Neuronal stem cell (in vitro differentiated cells): ENCODE data around the gene PAGE4.

Source experiments
- DNase-seq: peaks from one replicate; pipeline ENCODE4 v3.0.0-alpha.2; 2013; ENCODE audit warnings: low spot score
- H2AFZ ChIP-seq: one replicate; pipeline ENCODE4 v1.6.1; 2013; ENCODE audit warnings: mild to moderate bottlenecking, low read length, inconsistent platforms
- H2AK5ac ChIP-seq: 2 replicates; pipeline ENCODE4 v1.6.1; 2013; ENCODE audit warnings: low read depth, mild to moderate bottlenecking, inconsistent platforms, low read length, moderate library complexity, mixed read lengths
- H2BK120ac ChIP-seq: 2 replicates; pipeline ENCODE4 v1.6.1; 2013; ENCODE audit warnings: low read depth, mild to moderate bottlenecking, inconsistent platforms, low read length, moderate library complexity, mixed read lengths
- H2BK12ac ChIP-seq: one replicate; pipeline ENCODE4 v1.6.1; 2013; ENCODE audit warnings: low read length, inconsistent platforms
- H2BK15ac ChIP-seq: 2 replicates; pipeline ENCODE4 v1.6.1; 2013; ENCODE audit warnings: mild to moderate bottlenecking, low read length, inconsistent platforms, mixed read lengths
- H2BK5ac ChIP-seq: one replicate; pipeline ENCODE4 v1.6.1; 2013; ENCODE audit warnings: inconsistent platforms, mild to moderate bottlenecking, low read length, moderate library complexity
- H3K14ac ChIP-seq: one replicate; pipeline ENCODE4 v1.6.1; 2013; ENCODE audit warnings: low read length, inconsistent platforms
- H3K18ac ChIP-seq: 2 replicates; pipeline ENCODE4 v1.6.1; 2013; ENCODE audit warnings: low read length, inconsistent platforms
- H3K23ac ChIP-seq: 2 replicates; pipeline ENCODE4 v1.6.1; 2013; ENCODE audit warnings: low read depth, mild to moderate bottlenecking, mixed read lengths, low read length, inconsistent platforms; ENCODE audit not compliant: poor library complexity
- H3K27ac ChIP-seq: replicated peaks from 3 replicates; pipeline ENCODE4 v1.5.1; 2013; ENCODE audit warnings: low read length, inconsistent platforms
- H3K27me3 ChIP-seq, 3 experiments: 2 replicates each; pipeline ENCODE4 v1.6.1; 2013; ENCODE audit warnings: low read length in 3 of 3, mild to moderate bottlenecking in 2 of 3, inconsistent platforms in 1 of 3, low read depth in 1 of 3, mixed read lengths in 1 of 3, moderate library complexity in 1 of 3; ENCODE audit not compliant: control insufficient read depth in 3 of 3, insufficient read depth in 3 of 3
- H3K36me3 ChIP-seq, 2 donors: replicated peaks in 1 of 2; 2 replicates each; pipeline ENCODE4 v1.6.1; 2013; ENCODE audit warnings: low read length in 2 of 2; ENCODE audit not compliant: control insufficient read depth in 2 of 2, insufficient read depth in 2 of 2
- H3K4ac ChIP-seq: 2 replicates; pipeline ENCODE4 v1.6.1; 2013; ENCODE audit warnings: inconsistent platforms, mild to moderate bottlenecking, low read length, moderate library complexity
- H3K4me1 ChIP-seq, 2 donors: 1 replicate in 1 of 2; 2 replicates in 1 of 2; pipeline ENCODE4 v1.6.1; 2013; ENCODE audit warnings: low read length in 2 of 2, low read depth in 1 of 2; ENCODE audit not compliant: control insufficient read depth in 2 of 2, insufficient read depth in 1 of 2
- H3K4me2 ChIP-seq: one replicate; pipeline ENCODE4 v1.6.1; 2013; ENCODE audit warnings: mild to moderate bottlenecking, low read length, inconsistent platforms; ENCODE audit not compliant: insufficient read depth, poor library complexity, severe bottlenecking
- H3K4me3 ChIP-seq, 2 donors: 2 replicates each; pipeline ENCODE4 v1.5.1; 2013; ENCODE audit warnings: low read length in 2 of 2, mild to moderate bottlenecking in 2 of 2, inconsistent platforms in 1 of 2, moderate library complexity in 1 of 2
- H3K79me1 ChIP-seq: one replicate; pipeline ENCODE4 v1.6.1; 2013; ENCODE audit warnings: low read depth, mild to moderate bottlenecking, inconsistent platforms, low read length, moderate library complexity
- H3K9ac ChIP-seq: one replicate; pipeline ENCODE4 v1.6.1; 2013; ENCODE audit warnings: mild to moderate bottlenecking, low read depth, low read length, inconsistent platforms; ENCODE audit not compliant: poor library complexity
- H3K9me3 ChIP-seq, 2 donors: replicated peaks in 1 of 2; 2 replicates each; pipeline versions ENCODE3 to v1.6.1; 2013; ENCODE audit warnings: low read length in 2 of 2, mild to moderate bottlenecking in 2 of 2, inconsistent platforms in 1 of 2, low read depth in 1 of 2, mixed read lengths in 1 of 2, moderate library complexity in 1 of 2; ENCODE audit not compliant: control insufficient read depth in 2 of 2, insufficient read depth in 1 of 2
- H4K8ac ChIP-seq: one replicate; pipeline ENCODE4 v1.6.1; 2013; ENCODE audit warnings: low read depth, mild to moderate bottlenecking, inconsistent platforms, low read length, moderate library complexity
- H4K91ac ChIP-seq: one replicate; pipeline ENCODE4 v1.6.1; 2013; ENCODE audit warnings: low read length, low read depth, mild to moderate bottlenecking, inconsistent platforms; ENCODE audit not compliant: poor library complexity
- WGBS, 2 donors: extraction: QIAGEN DNeasy Blood & Tissue Kit; methylation state at CpG; one replicate each; pipeline ENCODE4 v1.1.7; 2013; ENCODE audit warnings: missing lambda C conversion rate in 2 of 2, mixed read lengths in 1 of 2; ENCODE audit not compliant: insufficient read length in 2 of 2, insufficient replicate concordance in 1 of 2; ENCODE audit errors: extremely low coverage in 2 of 2; 5-methylcytosine and 5-hydroxymethylcytosine counted together

Gene PAGE4

DNA sequence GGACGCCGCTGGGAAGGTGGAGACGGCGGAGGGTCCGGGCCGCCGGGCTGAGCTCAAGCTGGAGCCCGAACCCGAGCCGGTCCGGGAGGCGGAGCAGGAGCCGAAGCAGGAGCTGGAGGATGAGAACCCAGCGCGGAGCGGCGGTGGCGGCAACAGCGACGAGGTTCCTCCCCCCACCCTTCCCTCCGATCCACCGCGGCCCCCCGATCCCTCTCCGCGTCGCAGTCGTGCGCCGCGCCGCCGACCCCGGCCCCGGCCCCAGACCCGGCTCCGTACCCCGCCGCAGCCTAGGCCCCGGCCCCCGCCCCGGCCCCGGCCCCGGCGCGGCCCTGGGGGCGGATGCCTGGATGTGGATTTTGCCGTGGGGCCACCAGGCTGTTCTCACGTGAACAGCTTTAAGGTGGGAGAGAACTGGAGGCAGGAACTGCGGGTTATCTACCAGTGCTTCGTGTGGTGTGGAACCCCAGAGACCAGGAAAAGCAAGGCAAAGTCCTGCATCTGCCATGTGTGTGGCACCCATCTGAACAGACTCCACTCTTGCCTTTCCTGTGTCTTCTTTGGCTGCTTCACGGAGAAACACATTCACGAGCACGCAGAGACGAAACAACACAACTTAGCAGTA lies 50.7 kb downstream of the PAGE4 start:
- Histone ChIP-seq H2BK5ac (no peak overlapping the region), H3K27me3 (no peaks in the 10 kb centered on the region), H3K23ac (peak overlapping the region; percentile 55), H3K79me1 (peaks cover 5% of the 10 kb centered on the region), H3K9ac (peak overlapping the region; percentile 17), H3K14ac (no peak overlapping the region), H4K91ac (no peak overlapping the region), H2BK12ac (no peak overlapping the region), H2AFZ (peak overlapping the region; percentile 93), H3K4ac (no peak overlapping the region), H3K18ac (peak overlapping the region; percentile 64), H3K27ac (peak overlapping the region; percentile 82), H2BK15ac (no peak overlapping the region), H3K4me1 (peaks cover 2 to 9% of the 10 kb centered on the region in 2 donors), H2AK5ac (no peak overlapping the region), H3K4me3 (peak overlapping the region; percentile 61 to 87), H4K8ac (no peak overlapping the region), H2BK120ac (no peak overlapping the region), H3K9me3 (peaks cover 0 to 6% of the 10 kb centered on the region in 2 donors), H3K4me2 (peak overlapping the region; percentile 51), H3K36me3 (peaks cover 9 to 18% of the 10 kb centered on the region in 2 donors)
- no peak for DNase-seq
- no CpG with 5 or more reads among the region's 55 CpGs for WGBS, 2 donors

DNA sequence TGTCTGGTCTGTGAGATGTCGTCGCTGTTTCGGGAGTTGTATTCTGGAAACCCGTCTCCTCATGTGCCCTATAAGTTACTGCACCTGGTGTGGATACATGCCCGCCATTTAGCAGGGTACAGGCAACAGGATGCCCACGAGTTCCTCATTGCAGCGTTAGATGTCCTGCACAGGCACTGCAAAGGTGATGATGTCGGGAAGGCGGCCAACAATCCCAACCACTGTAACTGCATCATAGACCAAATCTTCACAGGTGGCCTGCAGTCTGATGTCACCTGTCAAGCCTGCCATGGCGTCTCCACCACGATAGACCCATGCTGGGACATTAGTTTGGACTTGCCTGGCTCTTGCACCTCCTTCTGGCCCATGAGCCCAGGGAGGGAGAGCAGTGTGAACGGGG lies 51.6 kb downstream of the PAGE4 start:
- no peak overlapping the region for H2AFZ ChIP-seq
- no peak overlapping the region for H2BK15ac ChIP-seq
- H2BK5ac ChIP-seq = no peak overlapping the region
- H3K36me3 ChIP-seq = peaks cover 9 to 18% of the 10 kb centered on the region in 2 donors
- H3K79me1 ChIP-seq = peaks cover 5% of the 10 kb centered on the region
- H3K27ac ChIP-seq = no peak overlapping the region
- no peak overlapping the region for H2AK5ac ChIP-seq
- no peak overlapping the region for H3K4ac ChIP-seq
- no peaks in the 10 kb centered on the region for H3K27me3 ChIP-seq
- H2BK120ac ChIP-seq = no peak overlapping the region
- H4K91ac ChIP-seq = no peak overlapping the region
- DNase-seq = no peak
- H3K9ac ChIP-seq = no peak overlapping the region
- H3K23ac ChIP-seq = no peak overlapping the region
- no peak overlapping the region for H4K8ac ChIP-seq
- peaks cover 0 to 6% of the 10 kb centered on the region in 2 donors for H3K9me3 ChIP-seq
- H3K4me2 ChIP-seq = peak overlapping the region; percentile 51
- no peak overlapping the region for H3K18ac ChIP-seq
- no CpG with 5 or more reads among the region's 12 CpGs for whole genome bisulfite sequencing, 2 donors
- H2BK12ac ChIP-seq = no peak overlapping the region
- no peak overlapping the region for H3K14ac ChIP-seq
- H3K4me3 ChIP-seq = peak overlapping the region in 1 of 2 donors; percentile 61
- H3K4me1 ChIP-seq = peaks cover 2 to 9% of the 10 kb centered on the region in 2 donors
